Measurements from ENCODE around the gene AGTPBP1.

Gene AGTPBP1

GRCh38 chr9:85502815-85503655 is 238.7 kb downstream of the AGTPBP1 start:
- Histone ChIP-seq H3K27me3 (replicated peaks; ENCODE audit: insufficient read depth, low read length) (no peaks in the 10 kb centered on the region), H3K9me3 (replicated peaks; ENCODE audit: insufficient read depth, low read length) (no peaks in the 10 kb centered on the region), H3K9me2 (replicated peaks; ENCODE audit: insufficient read depth, low read length) (no peaks in the 10 kb centered on the region), H4K20me1 (ENCODE audit: insufficient read depth, low read length) (no peaks in the 10 kb centered on the region), H3K4me2 (ENCODE audit: low read depth, low read length) (no peak overlapping the region), H3K27ac (ENCODE audit: low read length) (no peak overlapping the region), H3K9ac (ENCODE audit: low read length) (no peak overlapping the region), H3K4me1 (ENCODE audit: low read length) (peaks cover 3% of the 10 kb centered on the region; the same call in 1 of the 2 replicates), H3F3A (ENCODE audit: insufficient read depth, low read length) (peaks cover 6% of the 10 kb centered on the region; the same call in 1 of the 2 replicates), H3K4me3 (ENCODE audit: low read length) (no peak overlapping the region), H3K79me2 (ENCODE audit: low read length) (no peaks in the 10 kb centered on the region), H3K36me3 (replicated peaks; ENCODE audit: insufficient read depth, low read length) (no peaks in the 10 kb centered on the region), H2AFZ (ENCODE audit: low read length) (no peak overlapping the region)
- TF ChIP-seq CTCF (IDR thresholded peaks at IDR 0.05; ENCODE audit: low read length) = peak; percentile 7; the same call in 1 of the 2 replicates
- no peak for TF ChIP-seq EZH2phosphoT487 (IDR thresholded peaks at IDR 0.05; ENCODE audit: low read length)
- TF ChIP-seq EZH2 (optimal IDR thresholded peaks at IDR 0.05; ENCODE audit: low read depth, low read length) = no peak
- peak; percentile 62 for DNase-seq

GRCh38 chr9:85501882-85502281 is 239.9 kb downstream of the AGTPBP1 start:
- Histone ChIP-seq H3K9me3 (replicated peaks; ENCODE audit: insufficient read depth, low read length) (no peaks in the 10 kb centered on the region), H3K27me3 (replicated peaks; ENCODE audit: insufficient read depth, low read length) (no peaks in the 10 kb centered on the region), H3K9ac (ENCODE audit: low read length) (no peak overlapping the region), H4K20me1 (ENCODE audit: insufficient read depth, low read length) (no peaks in the 10 kb centered on the region), H3K79me2 (ENCODE audit: low read length) (no peaks in the 10 kb centered on the region), H3K4me1 (ENCODE audit: low read length) (peaks cover 3% of the 10 kb centered on the region; the same call in 1 of the 2 replicates), H3K9me2 (replicated peaks; ENCODE audit: insufficient read depth, low read length) (no peaks in the 10 kb centered on the region), H3K4me2 (ENCODE audit: low read depth, low read length) (no peak overlapping the region), H3K4me3 (ENCODE audit: low read length) (no peak overlapping the region), H3K27ac (ENCODE audit: low read length) (no peak overlapping the region), H2AFZ (ENCODE audit: low read length) (no peak overlapping the region), H3F3A (ENCODE audit: insufficient read depth, low read length) (peaks cover 6% of the 10 kb centered on the region; the same call in 1 of the 2 replicates), H3K36me3 (replicated peaks; ENCODE audit: insufficient read depth, low read length) (no peaks in the 10 kb centered on the region)
- TF ChIP-seq EZH2phosphoT487 (IDR thresholded peaks at IDR 0.05; ENCODE audit: low read length) (no peak), EZH2 (optimal IDR thresholded peaks at IDR 0.05; ENCODE audit: low read depth, low read length) (no peak)
- DNase-seq = no peak

GRCh38 chr9:85501456-85501855 is 240.3 kb downstream of the AGTPBP1 start:
- no peak overlapping the region for H3K4me2 ChIP-seq (ENCODE audit: low read depth, low read length)
- no peaks in the 10 kb centered on the region for H3K9me3 ChIP-seq (replicated peaks; ENCODE audit: insufficient read depth, low read length)
- TF ChIP-seq EZH2 (optimal IDR thresholded peaks at IDR 0.05; ENCODE audit: low read depth, low read length) (no peak), CTCF (IDR thresholded peaks at IDR 0.05; ENCODE audit: low read length) (no peak), EZH2phosphoT487 (IDR thresholded peaks at IDR 0.05; ENCODE audit: low read length) (no peak)
- no peak overlapping the region for H3K9ac ChIP-seq (ENCODE audit: low read length)
- H3K27me3 ChIP-seq (replicated peaks; ENCODE audit: insufficient read depth, low read length) = no peaks in the 10 kb centered on the region
- no peak for DNase-seq
- no peak overlapping the region for H3K27ac ChIP-seq (ENCODE audit: low read length)
- no peaks in the 10 kb centered on the region for H3K79me2 ChIP-seq (ENCODE audit: low read length)
- peaks cover 3% of the 10 kb centered on the region; the same call in 1 of the 2 replicates for H3K4me1 ChIP-seq (ENCODE audit: low read length)
- peaks cover 6% of the 10 kb centered on the region; the same call in 1 of the 2 replicates for H3F3A ChIP-seq (ENCODE audit: insufficient read depth, low read length)
- H3K36me3 ChIP-seq (replicated peaks; ENCODE audit: insufficient read depth, low read length) = no peaks in the 10 kb centered on the region
- H3K9me2 ChIP-seq (replicated peaks; ENCODE audit: insufficient read depth, low read length) = no peaks in the 10 kb centered on the region
- no peaks in the 10 kb centered on the region for H4K20me1 ChIP-seq (ENCODE audit: insufficient read depth, low read length)
- no peak overlapping the region for H3K4me3 ChIP-seq (ENCODE audit: low read length)
- no peak overlapping the region for H2AFZ ChIP-seq (ENCODE audit: low read length)

Data from MM.1S (cell line).